ENCODE results near the gene HDAC4.

HDAC4 gene

GRCh38 chr2:239233576-239233975, 167.2 kb downstream of the HDAC4 start:
- Histone ChIP-seq H3K9me3 (ENCODE audit: control insufficient read depth, insufficient read depth, low read length) (no peaks in the 10 kb centered on the region), H3K9ac (ENCODE audit: low read depth, low read length) (no peak overlapping the region), H3K36me3 (ENCODE audit: control insufficient read depth, insufficient read depth, low read length) (no peaks in the 10 kb centered on the region), H3K4me1 (ENCODE audit: control insufficient read depth, insufficient read depth, low read length) (no peaks in the 10 kb centered on the region), H3K4me3 (ENCODE audit: low read depth, low read length) (no peak overlapping the region), H3K27me3 (ENCODE audit: control insufficient read depth, insufficient read depth, low read length) (no peaks in the 10 kb centered on the region)

GRCh38 chr2:239232195-239232578, 168.6 kb downstream of the HDAC4 start:
- Histone ChIP-seq H3K4me1 (ENCODE audit: control insufficient read depth, insufficient read depth, low read length) (no peaks in the 10 kb centered on the region), H3K4me3 (ENCODE audit: low read depth, low read length) (no peak overlapping the region), H3K9ac (ENCODE audit: low read depth, low read length) (no peak overlapping the region)

GRCh38 chr2:239231231-239232194, 169.3 kb downstream of the HDAC4 start:
- Histone ChIP-seq H3K36me3 (ENCODE audit: control insufficient read depth, insufficient read depth, low read length) (no peaks in the 10 kb centered on the region), H3K9me3 (ENCODE audit: control insufficient read depth, insufficient read depth, low read length) (no peaks in the 10 kb centered on the region), H3K4me1 (ENCODE audit: control insufficient read depth, insufficient read depth, low read length) (no peaks in the 10 kb centered on the region), H3K9ac (ENCODE audit: low read depth, low read length) (no peak overlapping the region), H3K4me3 (ENCODE audit: low read depth, low read length) (no peak overlapping the region), H3K27me3 (ENCODE audit: control insufficient read depth, insufficient read depth, low read length) (no peaks in the 10 kb centered on the region)

More at GRCh38 chr2:239232195-239232578, 168.6 kb downstream of the HDAC4 start:
- H3K27me3 ChIP-seq (ENCODE audit: control insufficient read depth, insufficient read depth, low read length), result no peaks in the 10 kb centered on the region
- H3K36me3 ChIP-seq (ENCODE audit: control insufficient read depth, insufficient read depth, low read length), result no peaks in the 10 kb centered on the region
- H3K9me3 ChIP-seq (ENCODE audit: control insufficient read depth, insufficient read depth, low read length), result no peaks in the 10 kb centered on the region

GRCh38 chr2:239230318-239231052, 170.3 kb downstream of the HDAC4 start:
- Histone ChIP-seq H3K27me3 (ENCODE audit: control insufficient read depth, insufficient read depth, low read length) (no peaks in the 10 kb centered on the region), H3K36me3 (ENCODE audit: control insufficient read depth, insufficient read depth, low read length) (no peaks in the 10 kb centered on the region), H3K4me1 (ENCODE audit: control insufficient read depth, insufficient read depth, low read length) (peaks cover 3% of the 10 kb centered on the region), H3K9me3 (ENCODE audit: control insufficient read depth, insufficient read depth, low read length) (no peaks in the 10 kb centered on the region), H3K4me3 (ENCODE audit: low read depth, low read length) (no peak overlapping the region), H3K9ac (ENCODE audit: low read depth, low read length) (no peak overlapping the region)

- Histone ChIP-seq H3K9me3 (ENCODE audit: control insufficient read depth, insufficient read depth, low read length) (no peaks in the 10 kb centered on the region), H3K9ac (ENCODE audit: low read depth, low read length) (no peak overlapping the region), H3K4me1 (ENCODE audit: control insufficient read depth, insufficient read depth, low read length) (peaks cover 3% of the 10 kb centered on the region), H3K27me3 (ENCODE audit: control insufficient read depth, insufficient read depth, low read length) (no peaks in the 10 kb centered on the region), H3K36me3 (ENCODE audit: control insufficient read depth, insufficient read depth, low read length) (no peaks in the 10 kb centered on the region), H3K4me3 (ENCODE audit: low read depth, low read length) (no peak overlapping the region)
These were observed 171.1 kb downstream of the HDAC4 start for GRCh38 chr2:239229545-239230279.

GRCh38 chr2:239227661-239228371, 173.0 kb downstream of the HDAC4 start:
- Histone ChIP-seq H3K4me3 (ENCODE audit: low read depth, low read length) (no peak overlapping the region), H3K4me1 (ENCODE audit: control insufficient read depth, insufficient read depth, low read length) (peaks cover 3% of the 10 kb centered on the region), H3K9me3 (ENCODE audit: control insufficient read depth, insufficient read depth, low read length) (no peaks in the 10 kb centered on the region), H3K27me3 (ENCODE audit: control insufficient read depth, insufficient read depth, low read length) (no peaks in the 10 kb centered on the region), H3K36me3 (ENCODE audit: control insufficient read depth, insufficient read depth, low read length) (no peaks in the 10 kb centered on the region), H3K9ac (ENCODE audit: low read depth, low read length) (no peak overlapping the region)

GRCh38 chr2:239226677-239227581, 173.9 kb downstream of the HDAC4 start:
- no peaks in the 10 kb centered on the region for H3K9me3 ChIP-seq (ENCODE audit: control insufficient read depth, insufficient read depth, low read length)
- H3K4me3 ChIP-seq (ENCODE audit: low read depth, low read length), result no peak overlapping the region
- no peaks in the 10 kb centered on the region for H3K36me3 ChIP-seq (ENCODE audit: control insufficient read depth, insufficient read depth, low read length)
- no peak overlapping the region for H3K9ac ChIP-seq (ENCODE audit: low read depth, low read length)
- no peaks in the 10 kb centered on the region for H3K27me3 ChIP-seq (ENCODE audit: control insufficient read depth, insufficient read depth, low read length)
- peaks cover 3% of the 10 kb centered on the region for H3K4me1 ChIP-seq (ENCODE audit: control insufficient read depth, insufficient read depth, low read length)

GRCh38 chr2:239225871-239226561, 174.8 kb downstream of the HDAC4 start:
- H3K9me3 ChIP-seq (ENCODE audit: control insufficient read depth, insufficient read depth, low read length), result no peaks in the 10 kb centered on the region
- H3K36me3 ChIP-seq (ENCODE audit: control insufficient read depth, insufficient read depth, low read length), result no peaks in the 10 kb centered on the region
- H3K9ac ChIP-seq (ENCODE audit: low read depth, low read length), result no peak overlapping the region
- H3K4me3 ChIP-seq (ENCODE audit: low read depth, low read length), result no peak overlapping the region
- peaks cover 3% of the 10 kb centered on the region for H3K4me1 ChIP-seq (ENCODE audit: control insufficient read depth, insufficient read depth, low read length)
- H3K27me3 ChIP-seq (ENCODE audit: control insufficient read depth, insufficient read depth, low read length), result no peaks in the 10 kb centered on the region

- Histone ChIP-seq H3K36me3 (ENCODE audit: control insufficient read depth, insufficient read depth, low read length) (no peaks in the 10 kb centered on the region), H3K9ac (ENCODE audit: low read depth, low read length) (no peak overlapping the region), H3K4me1 (ENCODE audit: control insufficient read depth, insufficient read depth, low read length) (peaks cover 3% of the 10 kb centered on the region), H3K4me3 (ENCODE audit: low read depth, low read length) (no peak overlapping the region), H3K27me3 (ENCODE audit: control insufficient read depth, insufficient read depth, low read length) (no peaks in the 10 kb centered on the region), H3K9me3 (ENCODE audit: control insufficient read depth, insufficient read depth, low read length) (no peaks in the 10 kb centered on the region)
These were observed 175.4 kb downstream of the HDAC4 start for GRCh38 chr2:239225371-239225851.

GRCh38 chr2:239224955-239225354, 175.9 kb downstream of the HDAC4 start:
- Histone ChIP-seq H3K27me3 (ENCODE audit: control insufficient read depth, insufficient read depth, low read length) (no peaks in the 10 kb centered on the region), H3K4me1 (ENCODE audit: control insufficient read depth, insufficient read depth, low read length) (peaks cover 3% of the 10 kb centered on the region), H3K9ac (ENCODE audit: low read depth, low read length) (no peak overlapping the region), H3K4me3 (ENCODE audit: low read depth, low read length) (no peak overlapping the region), H3K36me3 (ENCODE audit: control insufficient read depth, insufficient read depth, low read length) (no peaks in the 10 kb centered on the region), H3K9me3 (ENCODE audit: control insufficient read depth, insufficient read depth, low read length) (no peaks in the 10 kb centered on the region)

All from iPS-15b (cell line).